SIG-M5 (cell line): ENCODE data around the gene NXPH1.

Source experiments
- DNase-seq: peaks from one replicate; lab custom pipeline; 2025; lab: John Stamatoyannopoulos, UW

The NXPH1 gene

GRCh38 chr7:8436965-8437364, 3.6 kb downstream of the NXPH1 start:
- no peak for DNase-seq

- DNase-seq, result no peak
Measured at GRCh38 chr7:8437606-8438005, 4.2 kb downstream of the NXPH1 start.

GRCh38 chr7:8440670-8441069, 7.3 kb downstream of the NXPH1 start:
- DNase-seq, result no peak

- no peak for DNase-seq
Measured at GRCh38 chr7:8441106-8441965, 7.9 kb downstream of the NXPH1 start.

GRCh38 chr7:8442051-8442813, 8.8 kb downstream of the NXPH1 start:
- no peak for DNase-seq

- no peak for DNase-seq
Measured at GRCh38 chr7:8442814-8443304, 9.4 kb downstream of the NXPH1 start.

GRCh38 chr7:8443576-8444467, 10.4 kb downstream of the NXPH1 start:
- DNase-seq, result no peak

- no peak for DNase-seq
Measured at GRCh38 chr7:8444468-8444769, 11.0 kb downstream of the NXPH1 start.

GRCh38 chr7:8453535-8453934, 20.1 kb downstream of the NXPH1 start:
- DNase-seq, result no peak

- no peak for DNase-seq
Measured at GRCh38 chr7:8455426-8455825, 22.0 kb downstream of the NXPH1 start.

- no peak for DNase-seq
Measured at GRCh38 chr7:8462309-8462708, 28.9 kb downstream of the NXPH1 start.

GRCh38 chr7:8465338-8465737, 31.9 kb downstream of the NXPH1 start:
- DNase-seq, result no peak

GRCh38 chr7:8480527-8480926, 47.1 kb downstream of the NXPH1 start:
- no peak for DNase-seq

GRCh38 chr7:8481096-8481495, 47.7 kb downstream of the NXPH1 start:
- no peak for DNase-seq

GRCh38 chr7:8481752-8482446, 48.5 kb downstream of the NXPH1 start:
- DNase-seq, result peak; percentile 54

GRCh38 chr7:8490391-8491045, 57.1 kb downstream of the NXPH1 start:
- DNase-seq, result no peak

GRCh38 chr7:8491106-8491505, 57.7 kb downstream of the NXPH1 start:
- DNase-seq, result no peak

- DNase-seq, result no peak
Measured at GRCh38 chr7:8491544-8492489, 58.4 kb downstream of the NXPH1 start.

- DNase-seq, result no peak
Measured at GRCh38 chr7:8499128-8499527, 65.7 kb downstream of the NXPH1 start.

- DNase-seq, result no peak
Measured at GRCh38 chr7:8500286-8500685, 66.9 kb downstream of the NXPH1 start.
